Fibroblast of skin of back (primary cell): Measurements from ENCODE around the gene C19orf25.
"Not testable (repeated sequence)": the region's sequence is repeated elsewhere in the genome, so short reads cannot be mapped to it uniquely, and the experiment has no call there.

Experiments
- DNase-seq: peaks from one replicate; pipeline ENCODE4 v3.0.0-alpha.2; 2013

C19orf25 gene

DNA sequence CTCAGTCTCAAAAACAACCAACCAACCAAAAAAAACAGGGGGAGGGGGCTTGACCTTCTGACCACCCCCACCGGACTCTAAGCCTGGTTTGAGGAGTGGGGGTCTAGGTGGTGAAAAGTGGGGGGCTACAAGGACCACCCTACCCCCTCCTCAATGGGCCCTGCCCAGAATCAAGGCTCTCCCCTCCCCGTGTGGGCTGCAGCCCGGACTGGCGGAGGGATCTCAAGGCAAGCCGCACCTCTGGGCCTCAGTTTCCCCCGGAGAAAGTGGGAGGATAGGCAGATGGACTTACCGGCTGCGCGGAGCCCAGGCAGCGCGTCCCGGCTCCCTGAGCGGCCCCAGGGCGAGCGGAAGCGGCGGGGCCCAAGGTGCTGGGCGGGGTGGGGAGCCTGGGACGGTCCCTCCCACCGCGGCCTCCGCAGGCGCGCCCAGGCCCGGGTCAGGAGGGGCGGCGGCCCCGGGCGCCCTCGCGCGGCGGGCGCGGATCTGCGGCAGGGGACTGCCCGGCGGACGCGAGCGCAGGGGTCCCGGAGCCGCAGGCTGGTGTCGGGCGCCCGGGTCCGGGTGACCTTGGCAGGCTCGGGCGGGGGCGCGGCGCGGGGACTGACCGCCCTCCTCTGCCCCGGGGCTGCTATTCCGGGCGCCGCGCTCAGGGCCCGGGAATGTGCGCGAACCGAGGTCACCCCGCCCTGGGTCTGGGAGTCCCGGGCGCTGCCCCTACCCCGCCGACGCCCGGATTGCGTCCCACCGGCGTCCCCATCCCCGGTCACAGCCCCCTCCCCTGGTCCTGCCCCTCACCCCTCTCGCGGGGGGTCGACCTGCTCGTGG is 33.9 kb upstream of the C19orf25 start, which contains the start of gene ADAMTSL5:
Gene ADAMTSL5, minus strand, starts transcription at position 349 of the 828 bp plus-strand sequence. CDS start 2,076 bp downstream, outside the sequence.
- DNase-seq = peak; percentile 76

DNA sequence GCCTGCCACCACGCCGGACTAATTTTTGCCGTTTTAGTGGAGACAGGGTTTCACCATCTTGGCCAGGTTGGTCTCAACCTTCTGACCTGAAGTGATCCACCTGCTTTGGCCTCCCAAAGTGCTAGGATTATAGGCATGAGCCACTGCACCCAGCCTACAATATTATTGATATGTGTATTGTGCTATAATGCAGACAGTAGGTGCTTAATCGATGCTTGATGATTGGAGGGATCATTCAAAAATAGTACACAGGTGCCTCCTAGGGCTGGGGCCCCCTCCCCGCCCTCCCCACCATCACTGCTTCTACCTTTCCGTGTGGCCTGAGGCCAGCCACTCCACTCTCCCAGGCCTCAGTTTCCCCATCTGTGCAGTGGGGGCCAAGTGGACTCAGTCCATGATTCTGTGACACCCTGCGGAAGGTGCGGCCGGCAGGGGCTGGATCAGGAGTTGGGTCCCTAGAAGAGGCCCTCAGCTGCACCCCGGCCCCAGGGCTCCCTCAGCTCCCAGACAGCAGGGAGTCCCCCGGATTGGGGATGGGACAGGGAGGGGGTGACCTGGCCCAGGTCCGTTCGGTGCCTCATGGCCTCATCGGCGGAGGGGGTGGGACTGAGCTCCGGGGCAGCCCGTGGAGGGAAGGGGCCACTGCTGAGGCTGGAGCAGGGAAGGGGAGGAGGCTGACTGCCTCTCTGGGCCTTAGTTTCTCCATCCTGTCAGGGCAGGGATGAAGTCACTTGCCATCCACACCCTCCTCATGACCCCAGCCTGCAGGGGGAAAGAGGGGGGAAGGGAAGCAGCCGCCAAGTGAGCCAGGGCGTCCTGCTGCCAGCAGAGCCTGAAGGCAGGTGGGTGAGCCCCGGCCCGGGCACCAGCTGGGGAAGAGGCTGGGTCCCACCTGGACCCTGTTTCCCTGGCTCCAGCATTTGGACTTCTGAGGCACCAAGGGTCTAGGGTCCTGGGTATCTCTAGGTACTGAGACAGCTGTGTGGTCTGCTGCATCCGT is 32.6 kb upstream of the C19orf25 start:
- DNase-seq = no peak

DNA sequence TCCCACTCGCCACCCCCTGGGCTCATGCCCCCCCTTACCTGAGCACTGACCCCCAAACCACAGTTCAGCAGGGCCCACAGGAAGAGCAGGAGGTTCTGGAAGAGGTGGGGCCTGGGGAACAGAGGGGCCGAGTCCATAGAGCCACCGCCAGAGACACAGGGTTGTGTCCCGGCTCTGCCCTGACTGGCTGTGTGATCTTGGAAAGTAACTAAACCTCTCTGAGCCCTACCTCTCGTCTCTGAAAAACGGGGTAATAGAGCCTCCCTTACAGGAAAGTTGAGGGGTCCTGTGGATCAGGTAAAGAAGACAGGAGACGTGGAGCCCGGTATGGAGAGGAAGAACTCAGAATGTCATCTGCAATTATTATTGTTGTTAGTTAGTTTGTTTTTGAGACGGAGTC is 31.8 kb upstream of the C19orf25 start:
- DNase-seq = no peak

DNA sequence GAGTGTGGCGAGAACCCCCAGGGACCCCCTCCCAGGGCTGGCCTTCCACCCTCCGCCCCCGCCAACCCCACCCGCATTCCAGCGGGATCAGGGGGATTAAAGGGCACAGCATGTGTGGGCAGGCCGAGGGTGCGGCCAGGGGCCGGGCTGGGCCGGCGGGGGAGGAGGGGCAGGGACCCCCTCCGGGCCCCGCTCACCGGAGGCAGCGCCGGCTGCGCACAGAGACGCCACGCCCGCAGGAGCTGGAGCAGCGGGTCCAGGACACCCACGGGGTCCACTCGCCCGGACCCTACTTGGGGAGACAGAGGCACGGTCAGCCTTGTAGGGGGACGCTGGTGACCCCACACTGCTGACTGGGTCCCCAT is 31.4 kb upstream of the C19orf25 start:
- no peak for DNase-seq

DNA sequence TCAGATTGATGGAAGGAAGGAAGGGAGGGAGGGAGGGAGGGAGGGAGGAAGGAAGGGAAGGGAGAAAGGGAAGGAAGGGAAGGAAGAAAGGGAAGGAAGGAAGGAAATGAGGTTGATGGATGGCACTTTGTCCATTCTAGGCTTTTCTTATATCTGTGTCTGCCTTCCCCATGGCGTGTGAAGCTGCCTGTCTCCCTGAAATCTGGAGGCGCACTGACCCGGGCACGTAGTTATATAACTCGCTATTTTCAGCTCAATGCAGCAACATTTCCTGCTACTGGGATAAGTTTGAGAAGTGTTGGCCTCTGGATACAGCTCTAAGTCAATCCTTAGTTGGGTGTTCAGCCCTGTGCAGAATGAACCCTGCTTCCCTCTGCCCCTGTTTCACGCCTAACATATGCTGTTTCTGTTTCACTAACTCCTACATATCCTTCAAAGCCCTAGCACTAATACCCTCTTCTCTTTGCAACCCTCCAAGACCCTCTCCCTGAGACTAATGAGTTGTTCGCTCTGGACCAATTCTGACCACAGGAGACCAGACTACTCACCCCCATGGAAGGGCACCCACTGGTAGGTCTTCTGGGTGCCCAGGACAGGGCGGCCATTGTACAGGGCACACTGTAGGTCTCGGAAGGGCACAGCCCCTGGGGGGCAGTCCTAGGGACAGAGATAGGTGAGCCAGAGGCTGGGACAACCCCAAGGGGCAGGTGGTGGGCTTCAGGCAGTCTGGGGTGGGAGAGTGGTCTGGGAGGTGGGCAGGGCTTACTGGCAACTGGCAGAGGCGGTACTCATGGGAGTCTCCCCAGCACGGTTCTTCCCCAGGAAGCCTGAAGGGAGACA is 30.8 kb upstream of the C19orf25 start:
- no peak for DNase-seq

DNA sequence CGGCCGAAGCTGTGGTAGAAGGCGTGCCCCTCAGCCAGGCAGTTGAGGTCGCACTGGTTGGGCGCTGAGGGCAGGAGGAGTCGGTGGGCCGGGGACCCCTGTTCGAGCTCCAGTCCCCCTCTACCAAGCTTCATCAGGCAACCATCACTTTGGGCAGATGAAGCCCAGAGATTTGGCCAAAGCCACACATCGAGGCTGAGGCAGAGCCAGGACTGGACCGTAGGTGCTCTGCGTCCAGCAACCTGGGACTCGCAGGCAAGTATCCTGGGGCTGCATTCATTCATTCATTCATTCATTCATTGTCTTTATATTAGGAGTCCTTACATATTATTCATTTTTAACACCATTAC is 29.5 kb upstream of the C19orf25 start:
- no peak for DNase-seq

DNA sequence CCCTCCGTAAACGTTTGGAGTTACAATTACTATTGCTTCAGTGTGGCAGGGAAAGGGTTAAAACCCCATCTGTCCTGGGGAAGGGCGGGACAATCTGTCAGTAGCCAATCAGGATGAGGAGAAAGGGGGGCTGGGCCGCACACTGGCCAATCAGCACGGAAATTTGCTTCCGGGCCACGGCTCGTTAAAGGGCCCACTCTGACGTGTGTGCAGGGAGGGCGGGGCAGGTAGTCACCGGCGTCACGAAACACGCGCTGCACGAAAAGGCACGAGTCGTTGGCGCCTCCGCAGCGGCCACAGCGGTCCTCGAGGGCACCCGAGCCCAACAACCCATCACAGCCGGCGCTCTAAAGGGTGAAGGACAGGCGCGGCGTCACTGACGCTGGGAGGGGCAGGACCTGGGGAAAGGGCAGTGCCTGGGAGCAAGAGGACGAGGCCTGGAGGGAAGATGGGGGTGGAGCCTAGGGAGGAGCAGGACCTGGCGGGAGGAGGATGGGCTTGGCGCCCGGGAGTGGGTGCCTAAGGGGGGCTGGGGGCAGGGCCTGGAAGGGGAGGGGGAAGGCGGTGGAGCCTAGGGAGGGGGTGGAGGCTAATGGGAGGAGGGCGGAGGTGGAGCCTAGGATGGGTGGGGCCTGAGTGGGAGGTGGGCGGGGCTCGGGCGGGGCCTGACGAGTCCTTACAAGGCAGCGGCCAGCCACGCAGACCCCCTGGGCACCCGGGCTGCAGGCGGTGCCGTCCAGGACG is 28.9 kb upstream of the C19orf25 start:
- DNase-seq = peak; percentile 94

DNA sequence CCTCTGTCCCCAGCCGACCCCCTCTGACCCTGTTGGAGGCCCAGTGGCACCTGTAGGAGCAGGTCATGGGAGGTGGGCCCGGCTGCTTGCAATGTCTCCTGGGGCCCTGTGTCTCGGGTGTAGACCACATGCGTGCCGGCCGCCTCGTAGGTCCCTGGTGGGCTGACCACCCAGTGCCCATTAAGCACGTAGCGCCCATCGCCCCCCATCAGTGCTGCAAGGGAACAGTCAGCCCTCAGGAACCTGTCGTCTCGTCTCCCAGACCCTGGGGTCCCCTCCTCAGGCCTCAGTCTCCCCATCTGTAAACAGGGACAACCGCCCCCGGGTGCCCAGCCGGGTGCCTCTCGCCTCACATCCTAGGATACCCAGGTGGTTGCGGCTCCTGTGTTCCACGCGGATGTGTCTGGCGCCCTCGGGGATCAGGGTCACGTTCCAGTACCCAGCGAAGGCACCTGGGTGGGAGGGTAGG is 28.2 kb upstream of the C19orf25 start:
- no peak for DNase-seq

DNA sequence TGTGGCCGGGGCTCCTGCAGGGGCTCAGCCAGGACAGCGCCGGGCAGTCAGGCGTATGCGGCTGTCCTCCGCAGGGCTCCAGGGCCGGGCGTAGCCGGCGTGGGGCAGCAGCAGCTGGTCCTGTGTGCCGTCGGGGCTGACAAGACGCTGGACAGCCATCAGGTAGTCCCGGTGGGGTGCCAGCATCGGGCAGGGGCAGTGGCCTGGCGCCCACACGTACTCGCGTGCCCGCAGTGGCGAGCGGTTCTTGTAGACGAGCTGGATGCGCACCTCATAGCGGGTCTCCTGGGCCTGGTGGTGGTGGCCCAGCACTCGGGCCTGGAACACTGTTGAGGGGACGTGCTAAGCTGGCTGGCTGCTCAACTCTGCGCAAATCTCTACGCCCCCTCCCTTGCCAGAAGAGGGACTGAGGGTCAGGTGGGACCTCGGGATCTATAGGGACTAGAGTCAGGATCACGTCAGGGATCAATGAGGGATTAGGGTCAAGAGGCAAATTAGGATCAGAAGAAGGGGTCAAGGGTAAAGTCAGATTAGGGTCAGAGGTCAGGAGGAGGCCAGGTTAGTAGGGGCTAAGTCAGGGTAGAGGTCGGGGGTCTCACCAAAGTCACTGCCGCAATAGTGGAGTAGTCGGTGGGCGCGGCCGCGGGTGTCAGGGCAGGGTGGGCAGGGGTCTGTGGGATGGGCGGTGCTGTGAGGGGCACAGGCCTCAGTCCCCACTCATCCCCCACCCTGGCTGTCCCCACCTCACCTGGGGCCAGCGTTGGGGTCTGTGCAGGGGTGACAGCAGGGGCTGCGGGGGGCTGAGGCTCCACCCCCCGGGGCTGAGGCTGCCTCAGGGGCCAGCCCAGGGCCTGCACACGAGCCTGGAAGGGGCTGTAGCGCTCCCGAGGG is 27.2 kb upstream of the C19orf25 start:
- no peak for DNase-seq

DNA sequence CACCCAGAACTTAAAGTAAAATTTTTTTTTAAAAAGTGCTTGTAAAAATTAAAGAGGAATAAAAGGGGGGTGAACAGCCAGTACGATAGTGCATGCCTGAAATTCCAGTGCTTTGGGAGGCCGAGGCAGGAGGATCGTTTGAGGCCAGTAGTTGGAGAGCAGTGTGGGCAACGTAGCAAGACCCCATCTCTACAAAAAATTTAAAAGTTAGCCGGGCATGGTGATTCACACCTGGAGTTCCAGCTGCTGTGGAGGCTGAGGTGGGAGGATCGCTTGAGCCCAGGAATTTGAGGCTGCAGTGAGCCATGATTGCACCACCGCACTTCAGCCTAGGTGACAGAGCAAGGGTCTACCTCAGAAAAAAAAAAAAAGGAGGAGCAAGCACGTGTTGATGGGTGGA is 26.0 kb upstream of the C19orf25 start:
- no peak for DNase-seq

DNA sequence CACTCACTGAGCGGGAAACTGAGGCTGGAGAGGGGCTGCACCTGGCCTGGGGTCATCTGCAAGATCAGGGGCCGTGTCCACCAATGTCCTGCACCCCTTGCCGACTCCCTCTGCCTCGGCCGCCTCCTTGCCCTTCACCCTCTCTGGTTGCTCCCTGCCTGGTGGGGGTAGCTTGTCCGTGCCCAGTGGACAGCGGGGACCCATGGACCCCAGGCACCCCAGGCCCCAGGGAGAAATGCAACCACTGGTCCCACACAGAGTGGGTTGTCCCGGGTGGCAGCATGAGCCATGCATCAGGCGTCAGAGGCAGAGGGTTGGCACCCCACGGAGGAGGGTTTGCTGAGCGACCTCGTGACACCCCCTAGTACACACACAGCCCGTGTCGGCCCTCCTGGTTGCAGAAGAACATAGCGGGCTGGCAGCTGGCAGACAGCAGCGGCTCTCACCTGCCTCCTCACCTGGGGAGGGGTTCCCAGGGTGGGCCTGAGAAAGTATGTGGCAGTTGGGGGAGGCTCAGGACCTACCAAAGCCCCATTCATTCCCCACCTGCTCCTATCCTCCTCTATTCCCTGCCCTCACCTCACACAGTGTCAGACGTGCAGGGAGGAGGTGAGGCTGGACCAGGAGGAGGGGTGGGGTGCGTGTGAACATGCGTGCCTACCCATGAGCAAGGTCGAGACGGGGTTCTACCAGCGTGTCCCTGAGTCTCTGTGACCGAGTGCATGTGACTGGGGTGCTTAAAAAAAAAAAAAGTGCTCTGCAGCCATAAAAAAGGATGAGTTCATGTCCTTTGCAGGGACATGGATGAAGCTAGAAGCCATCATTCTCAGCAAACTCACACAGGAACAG is 25.1 kb upstream of the C19orf25 start:
- DNase-seq = no peak

DNA sequence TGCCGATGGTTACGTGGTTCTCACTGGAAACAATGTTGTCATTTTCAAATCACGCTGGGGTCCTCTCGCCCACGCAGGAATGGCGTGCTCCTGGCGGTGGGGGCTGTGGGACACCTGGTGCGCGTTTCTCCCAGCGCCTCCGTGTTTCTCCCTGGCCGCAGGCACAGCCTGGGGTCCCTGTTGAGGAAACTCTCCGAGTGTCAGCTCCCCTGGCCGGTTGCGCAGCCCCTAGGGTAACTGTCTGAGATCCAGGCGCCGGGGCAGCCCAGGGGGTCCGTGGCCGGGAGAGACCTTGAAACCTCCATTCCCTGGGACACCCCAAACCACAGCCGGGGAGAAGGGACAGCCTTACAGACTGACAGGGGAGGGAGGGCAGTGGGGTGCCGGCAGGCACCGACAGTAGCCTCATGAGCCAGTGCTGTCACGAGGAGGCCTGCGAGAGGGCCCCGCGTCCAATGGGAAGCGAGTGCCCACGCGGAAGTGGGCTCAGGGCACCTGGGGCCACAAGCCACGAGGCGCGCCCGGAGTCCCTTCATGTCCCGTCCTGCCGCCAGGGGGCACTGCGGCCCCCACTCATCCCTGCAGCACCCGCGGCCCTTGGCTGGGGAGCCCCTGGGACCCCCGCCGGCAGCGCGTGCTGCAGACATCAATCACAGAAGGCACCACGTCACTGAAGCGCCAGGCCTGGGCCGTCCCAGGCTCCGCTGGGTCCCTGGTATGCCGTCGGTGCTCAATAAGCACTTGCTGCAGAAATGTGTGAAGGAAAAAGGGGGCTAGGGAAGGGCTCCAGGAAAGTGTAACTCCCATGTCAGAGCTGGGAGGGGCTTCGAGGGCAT is 24.3 kb upstream of the C19orf25 start:
- no peak for DNase-seq

DNA sequence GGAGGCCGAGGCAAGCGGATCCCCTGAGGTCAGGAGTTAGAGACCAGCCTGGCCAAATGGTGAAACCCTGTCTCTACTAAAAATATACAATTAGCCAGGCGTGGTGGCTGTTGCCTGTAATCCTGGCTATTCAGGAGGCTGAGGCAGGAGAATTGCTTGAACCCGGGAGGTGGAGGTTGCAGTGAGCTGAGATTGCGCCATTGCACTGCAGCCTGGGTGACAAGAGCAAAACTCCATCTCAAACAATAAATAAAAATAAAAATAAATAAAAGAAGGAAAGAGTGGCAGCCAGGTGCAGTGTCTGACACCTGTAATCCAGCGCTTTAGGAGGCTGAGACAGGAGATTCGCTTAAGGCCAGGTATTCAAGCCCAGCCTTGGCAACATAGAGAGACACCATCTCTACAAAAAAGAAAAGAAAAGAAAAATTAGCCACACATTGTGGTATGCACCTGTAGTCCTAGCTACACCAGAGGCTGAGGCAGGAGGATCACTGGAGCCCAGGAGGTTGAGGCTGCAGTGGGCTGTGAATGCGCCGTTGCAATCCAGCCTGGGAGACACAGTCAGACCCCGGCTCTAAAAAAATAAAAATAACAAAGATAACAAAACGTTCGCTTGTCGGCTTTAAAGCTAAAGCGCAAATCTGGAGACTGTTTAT is 23.5 kb upstream of the C19orf25 start:
- DNase-seq = no peak

DNA sequence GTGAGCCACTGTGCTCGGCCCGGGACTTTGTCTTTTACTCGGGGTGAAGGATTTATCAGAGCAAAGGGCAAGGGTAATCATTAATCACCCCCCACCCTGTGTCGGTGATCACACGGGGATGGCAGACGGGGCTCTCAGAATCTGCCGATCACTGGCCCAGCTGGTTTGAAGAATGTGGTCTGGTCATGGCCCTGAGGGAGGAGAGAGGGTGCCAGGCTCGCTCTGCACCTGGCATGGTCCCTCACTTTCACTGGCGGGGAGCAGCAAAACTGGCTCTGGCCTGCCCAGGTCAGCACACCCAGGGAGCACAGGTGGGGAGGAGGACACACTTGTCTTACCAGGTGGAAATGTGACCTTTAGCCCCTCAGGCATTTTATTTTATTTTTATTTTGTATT is 22.2 kb upstream of the C19orf25 start:
- no peak for DNase-seq

DNA sequence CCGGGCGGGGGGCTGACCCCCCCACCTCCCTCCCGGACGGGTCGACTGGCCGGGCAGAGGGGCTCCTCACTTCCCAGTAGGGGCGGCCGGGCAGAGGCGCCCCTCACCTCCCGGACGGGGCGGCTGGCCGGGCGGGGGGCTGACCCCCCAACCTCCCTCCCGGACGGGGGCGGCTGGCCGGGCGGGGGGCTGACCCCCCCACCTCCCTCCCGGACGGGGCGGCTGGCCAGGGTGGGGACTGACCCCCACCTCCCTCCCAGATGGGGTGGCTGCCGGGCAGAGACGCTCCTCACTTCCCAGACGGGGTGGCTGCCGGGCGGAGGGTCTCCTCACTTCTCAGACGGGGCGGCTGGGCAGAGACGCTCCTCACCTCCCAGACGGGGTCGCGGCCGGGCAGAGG is 20.2 kb upstream of the C19orf25 start:
- DNase-seq = not testable (repeated sequence)

DNA sequence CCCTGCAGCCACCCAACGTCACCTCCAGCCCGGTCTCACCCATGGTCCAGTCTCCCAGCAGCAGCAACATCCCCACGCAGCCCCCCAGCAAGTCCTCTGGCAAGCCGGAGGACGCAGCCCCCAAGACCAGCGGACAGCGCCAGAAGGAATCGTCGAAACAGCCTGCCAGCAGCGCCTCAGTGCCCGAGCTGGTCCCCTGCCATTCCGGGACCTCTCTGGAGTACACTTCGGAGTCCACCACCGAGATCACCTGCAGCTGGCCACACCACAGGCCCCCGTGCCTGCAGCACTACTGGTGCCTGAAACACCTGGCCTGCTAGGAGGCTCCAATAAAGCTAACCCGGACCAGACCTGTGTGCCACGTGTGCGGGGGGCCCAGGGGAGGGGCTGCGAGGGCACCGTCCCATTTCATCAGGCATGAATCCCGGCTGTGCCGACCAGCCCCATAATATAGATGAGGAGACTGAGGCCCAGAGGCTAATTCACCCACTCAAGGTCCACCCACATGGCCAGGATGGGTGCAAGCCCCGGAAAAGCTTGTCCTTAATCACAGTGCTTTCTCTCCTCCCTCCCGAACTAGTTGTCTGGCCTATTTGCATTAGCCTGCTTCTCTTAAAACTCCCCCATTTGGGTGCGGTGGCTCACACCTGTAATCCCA is 18.7 kb upstream of the C19orf25 start:
- DNase-seq = no peak

DNA sequence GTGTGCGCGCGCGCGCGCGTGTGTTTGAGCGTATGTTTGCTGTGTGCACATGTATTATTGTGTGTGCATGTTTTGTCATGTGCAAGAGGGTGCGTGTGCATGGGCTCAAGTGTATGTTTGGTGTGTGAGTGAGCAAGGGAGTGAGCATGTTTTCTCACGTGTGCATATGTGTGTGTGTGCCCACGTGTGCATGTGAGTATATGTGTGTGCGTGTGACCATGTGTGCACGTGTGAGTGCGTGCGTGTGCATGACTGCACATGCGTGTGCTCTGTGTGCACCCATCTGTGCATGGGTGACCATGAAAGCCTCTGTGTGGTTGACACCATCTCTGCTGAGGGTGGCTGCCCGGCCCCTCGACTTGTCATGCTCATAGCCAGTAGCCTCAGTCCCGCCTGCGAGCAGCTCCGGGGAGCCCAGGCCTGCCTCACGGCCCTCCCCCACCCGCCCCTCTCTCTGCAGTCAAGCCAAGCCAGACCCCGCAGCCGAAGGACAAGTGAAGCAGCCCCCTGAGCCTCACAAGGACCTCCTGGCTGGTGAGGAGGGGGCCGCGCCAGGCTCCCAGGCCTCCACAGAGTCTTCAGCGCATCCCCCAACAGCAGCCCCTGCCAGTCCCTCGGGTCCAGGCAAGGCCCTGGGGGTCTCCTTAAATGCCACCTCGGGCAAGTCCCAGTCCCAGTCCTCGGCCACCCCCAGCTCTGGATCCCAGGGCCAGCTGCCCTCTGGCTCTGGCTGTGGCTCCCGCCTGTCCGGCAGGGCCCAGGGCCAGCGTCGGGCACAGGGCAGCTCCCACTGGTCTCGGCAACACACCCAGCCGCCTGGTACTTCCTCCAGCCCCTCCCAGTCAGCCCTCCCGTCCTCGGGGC is 17.9 kb upstream of the C19orf25 start:
- DNase-seq = no peak
